GM13976 (cell line): ENCODE data around the gene PPP1CA.

ENCODE experiments used
- DNase-seq: peaks from one replicate; pipeline ENCODE4 v3.0.0; 2012; ENCODE audit warnings: low spot score
- in situ Hi-C: fragments of 300-500 bp; cut with MboI; formaldehyde crosslinking; loops from one replicate; pipeline ENCODE4 v1.12.0; 2022; ENCODE audit warnings: low sequenced_read_pairs, mixed read lengths, inconsistent platforms; ENCODE audit not compliant: unreplicated experiment
- TF ChIP-seq, protein P1 (sequence below): IDR thresholded peaks from 2 replicates; pipeline ENCODE4 v1.5.1; 2012; ENCODE audit warnings: borderline replicate concordance, mild to moderate bottlenecking; ENCODE audit not compliant: insufficient read depth; ENCODE audit errors: extremely low read depth, missing control alignments, control extremely low read depth

PPP1CA gene

GRCh38 chr11:67442504-67443404 lies 41.1 kb upstream of the PPP1CA start:
- in situ Hi-C loops: no loop called here
- no peak for DNase-seq
- TF ChIP-seq, protein P1, sequence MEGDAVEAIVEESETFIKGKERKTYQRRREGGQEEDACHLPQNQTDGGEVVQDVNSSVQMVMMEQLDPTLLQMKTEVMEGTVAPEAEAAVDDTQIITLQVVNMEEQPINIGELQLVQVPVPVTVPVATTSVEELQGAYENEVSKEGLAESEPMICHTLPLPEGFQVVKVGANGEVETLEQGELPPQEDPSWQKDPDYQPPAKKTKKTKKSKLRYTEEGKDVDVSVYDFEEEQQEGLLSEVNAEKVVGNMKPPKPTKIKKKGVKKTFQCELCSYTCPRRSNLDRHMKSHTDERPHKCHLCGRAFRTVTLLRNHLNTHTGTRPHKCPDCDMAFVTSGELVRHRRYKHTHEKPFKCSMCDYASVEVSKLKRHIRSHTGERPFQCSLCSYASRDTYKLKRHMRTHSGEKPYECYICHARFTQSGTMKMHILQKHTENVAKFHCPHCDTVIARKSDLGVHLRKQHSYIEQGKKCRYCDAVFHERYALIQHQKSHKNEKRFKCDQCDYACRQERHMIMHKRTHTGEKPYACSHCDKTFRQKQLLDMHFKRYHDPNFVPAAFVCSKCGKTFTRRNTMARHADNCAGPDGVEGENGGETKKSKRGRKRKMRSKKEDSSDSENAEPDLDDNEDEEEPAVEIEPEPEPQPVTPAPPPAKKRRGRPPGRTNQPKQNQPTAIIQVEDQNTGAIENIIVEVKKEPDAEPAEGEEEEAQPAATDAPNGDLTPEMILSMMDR: no peak

DNA sequence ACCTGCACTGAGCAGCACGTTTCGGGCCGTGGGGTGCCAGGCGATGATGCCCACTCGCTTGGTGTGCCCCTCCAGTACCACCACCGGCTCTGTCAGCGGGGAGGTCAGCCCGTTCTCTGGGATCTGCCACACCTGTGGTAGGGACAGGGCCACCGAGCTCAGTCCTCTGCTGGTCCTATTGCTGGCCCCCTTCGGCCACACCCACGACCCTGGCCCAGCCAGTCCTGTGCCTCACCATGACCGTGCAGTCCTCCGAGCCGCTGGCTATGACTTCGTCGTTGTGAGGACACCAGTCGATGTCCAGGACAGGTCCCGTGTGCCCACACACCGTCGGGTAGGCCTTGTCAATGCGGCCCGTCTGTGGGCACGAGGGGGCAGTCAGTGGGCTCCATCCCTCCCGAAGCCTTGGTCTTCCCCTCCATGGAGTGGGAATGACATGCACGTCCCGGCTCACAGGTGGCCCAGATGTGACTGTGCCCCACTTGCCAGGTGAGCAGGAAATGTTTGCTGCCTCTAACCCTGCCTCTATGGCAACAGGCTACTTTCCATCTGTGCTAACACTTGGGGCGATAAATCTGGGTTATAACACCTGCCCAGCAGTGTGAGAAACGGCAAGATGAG lies 40.2 kb upstream of the PPP1CA start:
- DNase-seq: no peak
- TF ChIP-seq, protein P1: no peak
- in situ Hi-C loops: no loop called here

DNA sequence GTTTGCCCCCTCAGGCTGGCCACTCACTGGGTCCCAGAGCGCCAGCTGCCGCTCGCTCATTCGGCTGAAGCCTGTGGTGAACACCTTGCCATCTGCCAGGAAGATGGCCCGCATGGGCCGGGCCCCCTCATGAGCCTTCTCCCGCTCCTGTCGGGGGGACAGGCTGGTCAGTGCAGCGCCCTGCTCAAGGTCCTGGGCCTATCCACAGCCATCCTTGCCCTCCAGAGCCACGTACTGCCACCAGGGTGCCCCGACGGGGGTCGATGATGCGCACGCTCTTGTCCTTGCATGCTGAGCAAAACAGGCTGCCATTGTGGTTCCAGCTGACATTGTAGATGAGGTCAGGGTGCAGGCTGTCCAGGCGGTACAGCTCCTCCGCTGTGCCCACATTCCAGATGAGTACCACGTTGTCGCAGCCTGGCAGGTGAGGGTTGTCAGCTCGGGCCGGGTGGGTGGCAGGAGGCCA lies 39.5 kb upstream of the PPP1CA start:
- in situ Hi-C loops: no loop called here
- TF ChIP-seq, protein P1: no peak
- DNase-seq: no peak

DNA sequence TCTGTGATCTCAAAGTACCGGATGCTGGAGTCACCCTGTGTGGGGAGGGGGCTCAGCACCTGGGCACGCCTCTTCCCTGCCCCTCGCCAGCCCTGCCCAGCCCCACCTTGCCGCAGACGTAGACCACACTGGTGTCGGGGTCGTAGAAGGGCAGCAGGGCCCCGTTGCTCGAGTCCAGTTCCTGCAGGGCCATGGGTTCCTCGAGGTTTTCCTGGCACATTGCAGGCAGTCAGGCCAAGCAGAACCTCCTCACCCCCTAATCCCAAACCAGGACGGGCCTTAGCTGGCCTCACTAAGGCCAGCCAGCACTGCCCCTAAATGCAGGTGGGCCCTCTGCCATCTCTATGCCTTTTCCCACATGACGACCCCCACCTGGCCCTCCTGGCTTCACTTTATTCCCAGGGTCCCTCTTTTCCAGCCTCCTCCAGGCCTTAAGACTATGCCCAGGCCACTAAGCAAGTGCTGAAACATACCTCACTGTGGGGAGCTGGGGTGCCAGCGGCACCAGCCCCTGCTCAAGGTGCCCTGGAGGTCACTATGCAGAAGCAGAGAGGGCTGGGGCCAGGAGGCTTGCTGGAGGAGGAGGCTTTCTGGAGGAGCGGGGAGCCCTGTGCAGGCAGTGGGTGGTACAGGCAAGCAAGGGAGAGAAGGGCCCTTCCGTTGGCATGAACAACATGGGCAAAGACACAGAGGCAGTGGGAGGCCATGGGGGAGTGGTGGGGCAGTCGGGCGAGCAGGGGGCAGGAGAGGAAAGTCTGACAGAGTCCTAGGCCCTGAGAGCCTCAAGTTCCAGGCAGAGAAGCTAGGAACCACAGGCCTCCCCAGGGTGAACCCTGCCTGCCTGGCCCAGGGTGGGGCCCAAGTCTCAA lies 38.8 kb upstream of the PPP1CA start:
- TF ChIP-seq, protein P1: no peak

DNA sequence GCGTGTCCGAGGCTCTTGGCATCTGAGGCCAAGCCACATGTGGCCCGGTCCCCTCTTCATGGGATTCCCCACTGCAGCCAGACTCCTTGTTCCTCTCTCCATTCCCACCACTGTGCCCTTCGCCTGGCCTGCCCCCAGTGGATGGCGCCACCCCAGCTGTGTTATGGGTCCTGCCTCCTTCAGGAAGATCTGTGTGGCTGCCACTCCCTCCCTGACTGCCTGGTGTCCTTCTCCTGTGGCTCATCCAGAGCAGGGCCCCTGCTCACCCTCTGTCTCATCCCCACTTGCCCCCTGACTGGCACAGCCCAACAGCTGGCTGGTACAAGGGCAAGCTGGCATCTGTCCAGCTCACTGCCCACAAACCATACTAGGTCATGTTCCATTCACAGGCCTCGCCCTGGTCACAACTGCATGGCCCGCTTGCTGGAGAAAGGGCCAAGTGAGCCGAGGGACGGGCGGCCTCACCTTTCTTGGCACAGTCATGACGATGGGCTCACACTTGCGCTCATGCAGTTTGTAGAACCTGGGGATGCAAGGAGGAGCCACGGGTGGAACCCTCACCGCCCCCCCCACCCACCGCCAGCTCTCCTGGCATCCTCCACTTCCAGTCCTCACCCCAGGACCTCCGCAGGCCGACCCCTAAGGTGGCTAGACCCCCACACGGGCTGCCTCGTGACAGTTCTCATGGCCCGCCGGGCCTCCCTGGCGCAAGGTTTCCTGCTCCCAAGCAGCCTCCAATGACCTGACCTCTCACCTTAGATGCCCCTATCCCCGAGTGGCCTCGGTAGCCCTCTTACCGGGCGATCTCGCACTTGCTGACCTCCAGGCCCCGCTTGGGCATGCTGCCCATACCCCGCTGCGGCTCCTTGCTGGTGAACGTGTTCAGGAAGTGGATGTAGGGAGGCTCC lies 37.9 kb upstream of the PPP1CA start:
- in situ Hi-C loops: no loop called here
- TF ChIP-seq, protein P1: no peak
- DNase-seq: no peak

More for the DNA sequence above, 38.8 kb upstream of the PPP1CA start:
- no peak for DNase-seq
- in situ Hi-C loops: no loop called here
